ENCODE data around the gene ZRANB2. TPM values are rescaled to one million over a fixed set of nuclear protein-coding genes. Genes with fewer than 3 reads are reported as not detected.

Gene ZRANB2
- total and polyA plus RNA-seq, 9 of the 15 experiments (the other 6 are each of a cell fraction or from before 2014, with no cell fraction given) = 80.8 to 264 (median 157) TPM

GRCh38 chr1:71037829-71038620 lies 42.8 kb downstream of the ZRANB2 start:
- Histone ChIP-seq H3K4me1 (replicated peaks in 1 of 2; ENCODE audit: control insufficient read depth in 2 of 2, insufficient read depth in 2 of 2, low read length in 2 of 2) (peaks cover 0 to 40% of the 10 kb centered on the region in 2 experiments), H3K79me2 (ENCODE audit: control insufficient read depth, insufficient read depth, low read length) (peaks cover 82% of the 10 kb centered on the region), H2AFZ (ENCODE audit: low read depth, low read length) (no peak overlapping the region), H3K27ac (ENCODE audit: extremely low read depth, low read depth, low read length) (no peak overlapping the region), H3K4me2 (ENCODE audit: insufficient read depth, low read length) (peak overlapping the region; percentile 16; the same call in 1 of the 2 replicates), H3K27me3 (ENCODE audit: control insufficient read depth in 2 of 2, insufficient read depth in 2 of 2, low read length in 2 of 2) (no peaks in the 10 kb centered on the region), H3K4me3 (no peak overlapping the region), H3K36me3 (ENCODE audit: control insufficient read depth, insufficient read depth, low read length) (peaks cover 74% of the 10 kb centered on the region), H4K20me1 (replicated peaks; ENCODE audit: control insufficient read depth, insufficient read depth, low read length) (no peaks in the 10 kb centered on the region), H3K9me3 (replicated peaks; ENCODE audit: control insufficient read depth, insufficient read depth, low read depth, low read length) (no peaks in the 10 kb centered on the region), H3K9me1 (ENCODE audit: control insufficient read depth, insufficient read depth, low read length) (no peaks in the 10 kb centered on the region), H3K9ac (ENCODE audit: insufficient read depth in 1 of 2, low read depth in 2 of 2, low read length in 2 of 2) (peak overlapping the region in 1 of 2 experiments; percentile 8; a peak in 1 of 4 replicates)
- no peak for DNase-seq (ENCODE audit: extremely low read depth in 1 of 4, low spot score in 3 of 4)
- FAIRE-seq = no peak
- CTCF ChIA-PET (ENCODE audit: low intra/inter-chr PET ratio) = no interaction called here
- POLR2A ChIA-PET = interaction anchor here (3.1 kb wide), 1 partner anchor 8 kb away, joined by 16 read pairs; no protein-coding TSS in a partner anchor
- no TSS peak for BruUV-seq (replicated peaks)
- WGBS (ENCODE audit: insufficient coverage, low coverage, missing lambda C conversion rate) = 72% methylated on average over 2 of the region's 2 CpGs
- intact Hi-C loops (cut with micrococcal nuclease) = no loop called here
- no peak for ATAC-seq
- in situ Hi-C loops (cut with MboI) = no loop called here
- TF ChIP-seq SMARCC2 (IDR thresholded peaks at IDR 0.05; ENCODE audit: low read depth) (no peak), ZNF143 (CRISPR knock-in tag; IDR thresholded peaks at IDR 0.05) (no peak), GABPA (tag; conservative IDR thresholded peaks at IDR 0.05; ENCODE audit: low read depth) (no peak), KHSRP (IDR thresholded peaks at IDR 0.05) (no peak), CEBPB (tag; IDR thresholded peaks at IDR 0.05) (peak; percentile 70), VEZF1 (CRISPR knock-in tag; IDR thresholded peaks at IDR 0.05) (no peak; the same call in 1 of the 2 replicates), ELF2 (CRISPR knock-in tag; IDR thresholded peaks at IDR 0.05) (no peak), CEBPG (CRISPR knock-in tag; IDR thresholded peaks at IDR 0.05) (no peak), CEBPG (tag; conservative IDR thresholded peaks at IDR 0.05 in 1 of 2, IDR thresholded peaks at IDR 0.05 in 1 of 2) (peak; percentile 15 to 74; a peak in 2 of 4 replicates), HCFC1 (IDR thresholded peaks at IDR 0.05; ENCODE audit: low read depth, low read length) (no peak), KLF6 (CRISPR knock-in tag; IDR thresholded peaks at IDR 0.05; ENCODE audit: borderline replicate concordance) (no peak), STAT5B (CRISPR knock-in tag; IDR thresholded peaks at IDR 0.05) (no peak), ETV5 (CRISPR knock-in tag; IDR thresholded peaks at IDR 0.05; ENCODE audit: low read depth) (no peak)
- TF ChIP-seq, protein P1, sequence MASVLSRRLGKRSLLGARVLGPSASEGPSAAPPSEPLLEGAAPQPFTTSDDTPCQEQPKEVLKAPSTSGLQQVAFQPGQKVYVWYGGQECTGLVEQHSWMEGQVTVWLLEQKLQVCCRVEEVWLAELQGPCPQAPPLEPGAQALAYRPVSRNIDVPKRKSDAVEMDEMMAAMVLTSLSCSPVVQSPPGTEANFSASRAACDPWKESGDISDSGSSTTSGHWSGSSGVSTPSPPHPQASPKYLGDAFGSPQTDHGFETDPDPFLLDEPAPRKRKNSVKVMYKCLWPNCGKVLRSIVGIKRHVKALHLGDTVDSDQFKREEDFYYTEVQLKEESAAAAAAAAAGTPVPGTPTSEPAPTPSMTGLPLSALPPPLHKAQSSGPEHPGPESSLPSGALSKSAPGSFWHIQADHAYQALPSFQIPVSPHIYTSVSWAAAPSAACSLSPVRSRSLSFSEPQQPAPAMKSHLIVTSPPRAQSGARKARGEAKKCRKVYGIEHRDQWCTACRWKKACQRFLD (CRISPR knock-in tag; IDR thresholded peaks at IDR 0.05) = no peak

Data from K562 (cell line).